IMR-90 (cell line): ENCODE results near the gene RBP2. TPM values are rescaled to one million over a fixed set of nuclear protein-coding genes. Genes with fewer than 3 reads are reported as not detected.

Experiments
- ATAC-seq: fragments of 200-7000 bp; cut with Tn5 transposase; 2 replicates; pipeline ENCODE4 v1.9.1; 2020; ENCODE audit warnings: low read depth, mild to moderate bottlenecking, moderate library complexity
- BruUV-seq: library from RNA; stranded (reverse); fragments of 400-500 nt; replicated peaks from 2 replicates; lab custom pipeline; 2021; lab: Mats Ljungman, UMichigan
- CTCF ChIA-PET: fragments of 300-600 bp; formaldehyde crosslinking; extraction: SDS; loops from one replicate; lab custom pipeline; 2021; ENCODE audit warnings: antibody characterized with exemption; lab: Yijun Ruan, JAX
- POLR2A ChIA-PET: fragments of 300-600 bp; sonication (Branson Sonifier 250); formaldehyde crosslinking; loops from one replicate; lab custom pipeline; 2022; ENCODE audit warnings: antibody characterized with exemption; ENCODE audit not compliant: unreplicated experiment; lab: Charles Lee
- DNase-seq: peaks from one replicate; pipeline ENCODE4 v3.0.0; 2013
- H2AFZ ChIP-seq: replicated peaks from 2 replicates; pipeline ENCODE3; 2013; ENCODE audit warnings: low read length, mild to moderate bottlenecking; ENCODE audit not compliant: poor library complexity
- H2AK5ac ChIP-seq: 2 replicates; pipeline ENCODE4 v1.6.1; 2013; ENCODE audit warnings: low read depth, low read length, inconsistent platforms
- H2AK9ac ChIP-seq: replicated peaks from 2 replicates; pipeline ENCODE3; 2013; ENCODE audit warnings: mild to moderate bottlenecking, low read depth, low read length, moderate library complexity; ENCODE audit not compliant: poor library complexity
- H2BK120ac ChIP-seq: 2 replicates; pipeline ENCODE4 v1.6.1; 2013; ENCODE audit warnings: low read depth, low read length, inconsistent platforms
- H2BK15ac ChIP-seq: 3 replicates; pipeline ENCODE4 v1.6.1; 2013; ENCODE audit warnings: low read depth, low read length, inconsistent platforms
- H2BK20ac ChIP-seq: 2 replicates; pipeline ENCODE4 v1.6.1; 2013; ENCODE audit warnings: low read depth, mild to moderate bottlenecking, inconsistent platforms, low read length, moderate library complexity
- H2BK5ac ChIP-seq: 2 replicates; pipeline ENCODE4 v1.6.1; 2013; ENCODE audit warnings: mild to moderate bottlenecking, low read depth, low read length, inconsistent platforms; ENCODE audit not compliant: poor library complexity, severe bottlenecking
- H3K14ac ChIP-seq: replicated peaks from 2 replicates; pipeline ENCODE4 v1.6.1; 2013; ENCODE audit warnings: low read depth, low read length, inconsistent platforms
- H3K18ac ChIP-seq: 2 replicates; pipeline ENCODE4 v1.6.1; 2013; ENCODE audit warnings: low read depth, low read length, control low read depth
- H3K23ac ChIP-seq: 2 replicates; pipeline ENCODE4 v1.6.1; 2013; ENCODE audit warnings: low read depth, low read length, inconsistent platforms
- H3K27ac ChIP-seq: 2 replicates; pipeline ENCODE4 v1.5.1; 2013; ENCODE audit warnings: mild to moderate bottlenecking, control low read depth, low read length; ENCODE audit not compliant: insufficient read depth
- H3K27me3 ChIP-seq: 2 replicates; pipeline ENCODE4 v1.6.1; 2013; ENCODE audit warnings: low read length; ENCODE audit not compliant: control insufficient read depth, insufficient read depth
- H3K36me3 ChIP-seq: 2 replicates; pipeline ENCODE4 v1.6.1; 2013; ENCODE audit warnings: low read length, mixed read lengths; ENCODE audit not compliant: control insufficient read depth, insufficient read depth
- H3K4ac ChIP-seq: 2 replicates; pipeline ENCODE4 v1.6.1; 2013; ENCODE audit warnings: low read depth, low read length, inconsistent platforms
- H3K4me1 ChIP-seq: 2 replicates; pipeline ENCODE4 v1.6.1; 2013; ENCODE audit warnings: low read length, mixed read lengths; ENCODE audit not compliant: control insufficient read depth, insufficient read depth
- H3K4me2 ChIP-seq: 2 replicates; pipeline ENCODE4 v1.6.1; 2013; ENCODE audit warnings: low read depth, mild to moderate bottlenecking, control low read depth, low read length, moderate library complexity
- H3K4me3 ChIP-seq: 2 replicates; pipeline ENCODE4 v1.5.1; 2013; ENCODE audit warnings: low read depth, mild to moderate bottlenecking, control low read depth, low read length, moderate library complexity; ENCODE audit not compliant: insufficient read depth
- H3K56ac ChIP-seq: 2 replicates; pipeline ENCODE4 v1.6.1; 2013; ENCODE audit warnings: low read length, inconsistent platforms; ENCODE audit not compliant: insufficient read depth; ENCODE audit errors: extremely low read depth
- H3K79me1 ChIP-seq, 2 experiments: 2 replicates each; pipeline ENCODE4 v1.6.1; 2013; ENCODE audit warnings: low read length in 2 of 2, inconsistent platforms in 1 of 2, low read depth in 1 of 2
- H3K9ac ChIP-seq: 2 replicates; pipeline ENCODE4 v1.6.1; 2013; ENCODE audit warnings: low read depth, low read length, control low read depth
- H3K9me1 ChIP-seq: 2 replicates; pipeline ENCODE4 v1.6.1; 2013; ENCODE audit warnings: low read length, inconsistent platforms; ENCODE audit not compliant: insufficient read depth
- H3K9me3 ChIP-seq: 2 replicates; pipeline ENCODE4 v1.6.1; 2013; ENCODE audit warnings: low read length; ENCODE audit not compliant: control insufficient read depth, insufficient read depth
- H4K20me1 ChIP-seq: 2 replicates; pipeline ENCODE4 v1.6.1; 2013; ENCODE audit warnings: low read length, inconsistent platforms; ENCODE audit not compliant: insufficient read depth
- H4K5ac ChIP-seq: 2 replicates; pipeline ENCODE4 v1.6.1; 2013; ENCODE audit warnings: mild to moderate bottlenecking, low read depth, low read length, control low read depth
- H4K8ac ChIP-seq, 2 experiments: 2 replicates each; pipeline ENCODE4 v1.6.1; 2013; ENCODE audit warnings: low read depth in 2 of 2, low read length in 2 of 2, control low read depth in 1 of 2, inconsistent platforms in 1 of 2
- H4K91ac ChIP-seq: 2 replicates; pipeline ENCODE4 v1.6.1; 2013; ENCODE audit warnings: low read depth, low read length, inconsistent platforms; ENCODE audit not compliant: insufficient read depth
- BHLHE40 ChIP-seq: fragments of 150-350 bp; IDR thresholded peaks from 2 replicates; pipeline ENCODE4 v1.6.1; 2016; ENCODE audit warnings: mild to moderate bottlenecking, low read depth, low read length
- CEBPB ChIP-seq: IDR thresholded peaks from 2 replicates; pipeline ENCODE4 v1.6.1; 2012; ENCODE audit warnings: low read depth, low read length, improper control_type of control experiment
- CHD1 ChIP-seq: IDR thresholded peaks from 2 replicates; pipeline ENCODE4 v1.6.1; 2012; ENCODE audit warnings: low read depth, low read length, improper control_type of control experiment
- ELK1 ChIP-seq: fragments of 150-350 bp; IDR thresholded peaks from 2 replicates; pipeline ENCODE4 v1.6.1; 2016; ENCODE audit warnings: low read depth, mild to moderate bottlenecking, low read length, moderate library complexity, borderline replicate concordance
- FOS ChIP-seq: fragments of 150-350 bp; IDR thresholded peaks from 2 replicates; pipeline ENCODE4 v1.6.1; 2016; ENCODE audit warnings: low read depth, low read length
- MAFK ChIP-seq: IDR thresholded peaks from 2 replicates; pipeline ENCODE4 v1.6.1; 2012; ENCODE audit warnings: low read depth, low read length, improper control_type of control experiment
- MAZ ChIP-seq: IDR thresholded peaks from 2 replicates; pipeline ENCODE4 v1.6.1; 2012; ENCODE audit warnings: low read depth, mild to moderate bottlenecking, low read length, improper control_type of control experiment, moderate library complexity, borderline replicate concordance
- MXI1 ChIP-seq: IDR thresholded peaks from 2 replicates; pipeline ENCODE4 v1.6.1; 2012; ENCODE audit warnings: low read depth, mild to moderate bottlenecking, low read length, moderate library complexity, borderline replicate concordance
- NFE2L2 ChIP-seq: fragments of 150-350 bp; IDR thresholded peaks from 2 replicates; pipeline ENCODE4 v1.6.1; 2016; ENCODE audit warnings: low read depth, mild to moderate bottlenecking, low read length
- POLR2A ChIP-seq: IDR thresholded peaks from 2 replicates; pipeline ENCODE4 v1.6.1; 2012; ENCODE audit warnings: mild to moderate bottlenecking, low read depth, low read length
- RAD21 ChIP-seq: IDR thresholded peaks from 2 replicates; pipeline ENCODE4 v1.6.1; 2012; ENCODE audit warnings: low read length, improper control_type of control experiment
- RCOR1 ChIP-seq: IDR thresholded peaks from 2 replicates; pipeline ENCODE4 v1.6.1; 2012; ENCODE audit warnings: mild to moderate bottlenecking, low read length, improper control_type of control experiment; ENCODE audit not compliant: insufficient replicate concordance
- RFX5 ChIP-seq: IDR thresholded peaks from 2 replicates; pipeline ENCODE4 v1.8.0; 2012; ENCODE audit warnings: low read depth, mild to moderate bottlenecking, low read length, moderate library complexity
- SMC3 ChIP-seq: fragments of 150-350 bp; IDR thresholded peaks from 2 replicates; pipeline ENCODE4 v1.6.1; 2016; ENCODE audit warnings: low read depth, mild to moderate bottlenecking, antibody characterized with exemption, low read length, moderate library complexity
- USF2 ChIP-seq: fragments of 150-350 bp; IDR thresholded peaks from 2 replicates; pipeline ENCODE4 v1.6.1; 2017; ENCODE audit warnings: mild to moderate bottlenecking, antibody characterized with exemption, low read length, low read depth
- WGBS, 2 experiments: methylation state at CpG; one replicate each; pipeline versions ENCODE4 v1.1.5 to v1.1.7; 2013; ENCODE audit warnings: missing lambda C conversion rate in 2 of 2; ENCODE audit not compliant: insufficient read length in 1 of 2; ENCODE audit errors: extremely low coverage in 2 of 2; 5-methylcytosine and 5-hydroxymethylcytosine counted together
- dilution Hi-C: fragments of 300-500 bp; cut with HindIII; formaldehyde crosslinking; loops from one replicate; pipeline ENCODE4 v1.14.3; 2018; ENCODE audit warnings: low sequenced_read_pairs; ENCODE audit not compliant: unreplicated experiment
- in situ Hi-C: fragments of 300-500 bp; cut with MboI; formaldehyde crosslinking; loops from 3 replicates; pipeline ENCODE4 v1.14.3; 2019; ENCODE audit warnings: low sequenced_read_pairs, inconsistent platforms, mixed read lengths
- intact Hi-C: fragments of 100-400 bp; cut with micrococcal nuclease; formaldehyde crosslinking; loops from 2 replicates; pipeline ENCODE4 v1.10.0; 2022
- polyA plus RNA-seq, 3 experiments: library from polyadenylated mRNA; depleted of rRNA; stranded (reverse); fragments of >200 nt; gene quantifications; 2 replicates each; pipeline ENCODE4 v1.2.3, GENCODE V29; 2012; ENCODE audit warnings: low replicate concordance in 1 of 3
- total RNA-seq: library from RNA; depleted of rRNA; stranded (reverse); fragments of >200 nt; gene quantifications from 2 replicates; pipeline ENCODE4 v1.2.3, GENCODE V29; 2012
- TF ChIP-seq, protein P1 (sequence below): conservative IDR thresholded peaks from 2 replicates; pipeline ENCODE4 v1.5.1; 2012; ENCODE audit warnings: mild to moderate bottlenecking, low read depth, low read length, improper control_type of control experiment

RBP2 gene
- total and polyA plus RNA-seq, 2 of the 4 experiments (the other 2 are of a cell fraction): not detected

DNA sequence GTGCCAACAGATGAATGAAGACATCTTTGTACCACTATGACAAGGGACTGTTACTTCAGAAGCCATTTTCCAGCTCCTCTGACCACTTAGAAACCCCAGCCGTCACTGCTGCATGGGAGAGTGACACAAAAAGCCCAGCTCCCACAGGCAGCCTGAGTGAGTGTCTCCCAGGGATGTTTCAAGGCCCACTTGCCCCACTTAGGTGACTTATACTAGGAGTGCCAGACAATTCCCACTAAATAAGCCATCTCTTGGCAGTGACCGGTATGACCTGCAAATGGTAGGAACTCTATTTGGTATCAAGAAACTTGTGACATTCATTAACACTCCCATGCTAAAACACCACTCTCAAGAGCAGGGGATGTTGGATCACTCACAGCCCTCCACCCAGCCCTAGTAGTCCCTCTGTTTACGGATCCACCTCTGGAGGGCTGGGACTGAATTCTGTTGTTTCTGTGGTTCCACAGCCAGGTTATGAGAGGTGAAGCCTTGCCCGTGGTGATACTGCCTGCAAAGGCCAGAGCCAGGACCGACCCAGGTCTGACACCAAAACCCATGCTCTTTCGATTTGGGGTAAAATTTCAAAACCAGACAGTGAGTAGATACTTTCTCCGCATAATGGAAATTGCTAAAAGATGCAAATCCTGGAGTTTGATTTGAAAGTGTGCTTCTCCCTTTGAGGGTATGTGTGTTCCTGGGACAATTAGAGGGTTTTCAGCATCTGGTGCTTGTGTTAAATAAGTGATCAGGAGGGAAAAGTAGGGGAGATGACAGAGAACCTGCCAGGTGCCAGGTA lies 48.7 kb upstream of the RBP2 start:
- no peak overlapping the region for H3K14ac ChIP-seq
- H2BK120ac ChIP-seq: no peak overlapping the region
- H4K5ac ChIP-seq: no peak overlapping the region
- no peak overlapping the region for H3K4me3 ChIP-seq
- dilution Hi-C loops: no loop called here
- no peaks in the 10 kb centered on the region for H3K4me1 ChIP-seq
- no peak overlapping the region for H4K8ac ChIP-seq
- H2AK5ac ChIP-seq: no peak overlapping the region
- 85% methylated on average over 5 of the region's 7 CpGs; no CpG with 5 or more reads in 1 of the 2 experiments for WGBS, 2 experiments
- no peaks in the 10 kb centered on the region for H3K27me3 ChIP-seq
- H3K56ac ChIP-seq: no peak overlapping the region
- no peaks in the 10 kb centered on the region for H4K20me1 ChIP-seq
- ChIA-PET CTCF (no interaction called here), POLR2A (no interaction called here)
- H3K9me1 ChIP-seq: no peaks in the 10 kb centered on the region
- H3K18ac ChIP-seq: no peak overlapping the region
- no peak overlapping the region for H4K91ac ChIP-seq
- H3K36me3 ChIP-seq: no peaks in the 10 kb centered on the region
- H3K79me1 ChIP-seq: no peaks in the 10 kb centered on the region
- BruUV-seq: no TSS peak
- H3K9ac ChIP-seq: no peak overlapping the region
- in situ Hi-C loops: no loop called here
- DNase-seq (no peak), ATAC-seq (no peak)
- H2AFZ ChIP-seq: no peak overlapping the region
- no peak overlapping the region for H3K4ac ChIP-seq
- no peak overlapping the region for H2BK20ac ChIP-seq
- H3K9me3 ChIP-seq: no peaks in the 10 kb centered on the region
- H3K4me2 ChIP-seq: no peak overlapping the region
- no peak overlapping the region for H2BK5ac ChIP-seq
- H2AK9ac ChIP-seq: no peak overlapping the region
- TF ChIP-seq POLR2A: no peak
- TF ChIP-seq MXI1: no peak
- no peak for TF ChIP-seq FOS
- TF ChIP-seq MAZ: no peak
- TF ChIP-seq CEBPB: no peak
- TF ChIP-seq, protein P1, sequence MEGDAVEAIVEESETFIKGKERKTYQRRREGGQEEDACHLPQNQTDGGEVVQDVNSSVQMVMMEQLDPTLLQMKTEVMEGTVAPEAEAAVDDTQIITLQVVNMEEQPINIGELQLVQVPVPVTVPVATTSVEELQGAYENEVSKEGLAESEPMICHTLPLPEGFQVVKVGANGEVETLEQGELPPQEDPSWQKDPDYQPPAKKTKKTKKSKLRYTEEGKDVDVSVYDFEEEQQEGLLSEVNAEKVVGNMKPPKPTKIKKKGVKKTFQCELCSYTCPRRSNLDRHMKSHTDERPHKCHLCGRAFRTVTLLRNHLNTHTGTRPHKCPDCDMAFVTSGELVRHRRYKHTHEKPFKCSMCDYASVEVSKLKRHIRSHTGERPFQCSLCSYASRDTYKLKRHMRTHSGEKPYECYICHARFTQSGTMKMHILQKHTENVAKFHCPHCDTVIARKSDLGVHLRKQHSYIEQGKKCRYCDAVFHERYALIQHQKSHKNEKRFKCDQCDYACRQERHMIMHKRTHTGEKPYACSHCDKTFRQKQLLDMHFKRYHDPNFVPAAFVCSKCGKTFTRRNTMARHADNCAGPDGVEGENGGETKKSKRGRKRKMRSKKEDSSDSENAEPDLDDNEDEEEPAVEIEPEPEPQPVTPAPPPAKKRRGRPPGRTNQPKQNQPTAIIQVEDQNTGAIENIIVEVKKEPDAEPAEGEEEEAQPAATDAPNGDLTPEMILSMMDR: no peak
- no peak for TF ChIP-seq NFE2L2
- no peak for TF ChIP-seq USF2
- no peak for TF ChIP-seq CHD1
- no peak for TF ChIP-seq ELK1
- TF ChIP-seq RCOR1: no peak
- TF ChIP-seq SMC3: no peak
- TF ChIP-seq RAD21: no peak
- TF ChIP-seq RFX5: no peak
- TF ChIP-seq MAFK: no peak
- TF ChIP-seq BHLHE40: no peak
- H3K27ac ChIP-seq: no peak overlapping the region
- H3K23ac ChIP-seq: no peak overlapping the region
- no peak overlapping the region for H2BK15ac ChIP-seq
- intact Hi-C loops: no loop called here
